Liver (tissue), 9 donors: Measurements from ENCODE around the gene DLGAP5. TPM values are rescaled to one million over a fixed set of nuclear protein-coding genes. Genes with fewer than 3 reads are reported as not detected.

Experiments
- DNase-seq: peaks from one replicate; pipeline ENCODE4 v3.0.0-alpha.2; 2017; ENCODE audit warnings: low spot score
- H3K27ac ChIP-seq, 2 donors: one replicate each; pipeline ENCODE4 v1.7.0; 2013; ENCODE audit warnings: inconsistent platforms in 2 of 2, low read length in 2 of 2, control low read depth in 1 of 2, low read depth in 1 of 2, mild to moderate bottlenecking in 1 of 2
- H3K27me3 ChIP-seq, 4 donors: one replicate each; pipeline versions ENCODE4 v1.6.1 to v1.7.0; 2013; ENCODE audit warnings: low read length in 3 of 4, inconsistent platforms in 1 of 4, mild to moderate bottlenecking in 1 of 4, moderate library complexity in 1 of 4; ENCODE audit not compliant: control insufficient read depth in 4 of 4, insufficient read depth in 4 of 4
- H3K36me3 ChIP-seq, 4 donors: one replicate each; pipeline versions ENCODE4 v1.6.1 to v1.7.0; 2013; ENCODE audit warnings: low read length in 3 of 4, mild to moderate bottlenecking in 3 of 4, low read depth in 1 of 4, moderate library complexity in 1 of 4; ENCODE audit not compliant: control insufficient read depth in 4 of 4, insufficient read depth in 3 of 4
- H3K4me1 ChIP-seq, 4 donors: one replicate each; pipeline versions ENCODE4 v1.6.1 to v1.7.0; 2013; ENCODE audit warnings: low read length in 3 of 4, mild to moderate bottlenecking in 3 of 4, moderate library complexity in 1 of 4; ENCODE audit not compliant: control insufficient read depth in 4 of 4, insufficient read depth in 4 of 4
- H3K4me3 ChIP-seq, 3 donors: one replicate each; pipeline versions ENCODE4 v1.6.1 to v1.7.0; 2013; ENCODE audit warnings: low read length in 3 of 3, control low read depth in 1 of 3, low read depth in 1 of 3, mild to moderate bottlenecking in 1 of 3
- H3K9ac ChIP-seq, 2 donors: one replicate each; pipeline ENCODE4 v1.7.0; 2013; ENCODE audit warnings: low read length in 2 of 2, mild to moderate bottlenecking in 2 of 2, moderate library complexity in 2 of 2, control low read depth in 1 of 2, low read depth in 1 of 2
- H3K9me3 ChIP-seq, 4 donors: one replicate each; pipeline versions ENCODE4 v1.6.1 to v1.7.0; 2013; ENCODE audit warnings: low read length in 3 of 4; ENCODE audit not compliant: control insufficient read depth in 4 of 4
- CTCF ChIP-seq: fragments of 150-350 bp; IDR thresholded peaks from 2 replicates; pipeline ENCODE4 v1.5.1; 2017; ENCODE audit warnings: improper control_type of control experiment, low read depth, low read length; ENCODE audit not compliant: missing input control
- EGR1 ChIP-seq, 2 donors: IDR thresholded peaks; 2 replicates each; pipeline ENCODE4 v1.6.1; 2016 to 2018; ENCODE audit warnings: antibody characterized with exemption in 2 of 2, low read depth in 2 of 2
- FOXA1 ChIP-seq: IDR thresholded peaks from 2 replicates; pipeline ENCODE4 v1.6.1; 2016; ENCODE audit warnings: antibody characterized with exemption
- FOXA2 ChIP-seq: IDR thresholded peaks from 2 replicates; pipeline ENCODE4 v1.6.1; 2016; ENCODE audit warnings: antibody characterized with exemption
- GABPA ChIP-seq, 2 donors: IDR thresholded peaks in 1 of 2; conservative IDR thresholded peaks in 1 of 2; 2 replicates each; pipeline ENCODE4 v1.6.1; 2016; ENCODE audit warnings: antibody characterized with exemption in 2 of 2, mild to moderate bottlenecking in 1 of 2, moderate library complexity in 1 of 2
- HNF4A ChIP-seq, 2 donors: conservative IDR thresholded peaks; 2 replicates each; pipeline ENCODE4 v1.6.1; 2016; ENCODE audit warnings: antibody characterized with exemption in 2 of 2, mild to moderate bottlenecking in 2 of 2
- HNF4G ChIP-seq: IDR thresholded peaks from 2 replicates; pipeline ENCODE4 v1.6.1; 2016; ENCODE audit warnings: antibody characterized with exemption
- JUND ChIP-seq, 2 donors: IDR thresholded peaks; 2 replicates each; pipeline ENCODE4 v1.6.1; 2016; ENCODE audit warnings: antibody characterized with exemption in 2 of 2
- MAX ChIP-seq: IDR thresholded peaks from 2 replicates; pipeline ENCODE4 v1.6.1; 2016; ENCODE audit warnings: antibody characterized with exemption
- NR2F2 ChIP-seq: IDR thresholded peaks from 2 replicates; pipeline ENCODE4 v1.6.1; 2016; ENCODE audit warnings: antibody characterized with exemption
- RAD21 ChIP-seq, 2 donors: IDR thresholded peaks; 2 replicates each; pipeline ENCODE4 v1.6.1; 2016; ENCODE audit warnings: antibody characterized with exemption in 2 of 2, mild to moderate bottlenecking in 2 of 2
- REST ChIP-seq: IDR thresholded peaks from 2 replicates; pipeline ENCODE4 v1.6.1; 2016; ENCODE audit warnings: antibody characterized with exemption, mild to moderate bottlenecking
- RXRA ChIP-seq, 2 donors: IDR thresholded peaks; 2 replicates each; pipeline ENCODE4 v1.6.1; 2017 to 2018; ENCODE audit warnings: antibody characterized with exemption in 2 of 2, mild to moderate bottlenecking in 1 of 2
- SP1 ChIP-seq: IDR thresholded peaks from 2 replicates; pipeline ENCODE4 v1.6.1; 2018; ENCODE audit warnings: antibody characterized with exemption, mild to moderate bottlenecking
- WGBS: extraction: QIAGEN DNeasy Blood & Tissue Kit; methylation state at CpG from one replicate; pipeline ENCODE4 v1.1.7; 2013; 5-methylcytosine and 5-hydroxymethylcytosine counted together
- polyA plus RNA-seq, 2 donors: library from polyadenylated mRNA; stranded (reverse) in 1 of 2; unstranded in 1 of 2; fragments of 200-250 nt in 1 of 2; fragments of >200 nt in 1 of 2; fragmentation: Nextera tagmentation in 1 of 2; extraction: Ambion mirVana in 1 of 2; gene quantifications; one replicate each; pipeline versions ENCODE4 v1.2.1 to v1.2.3, GENCODE V29; 2013 to 2015
- total RNA-seq, 2 donors: library from RNA; depleted of rRNA; stranded (reverse); fragments of >200 nt; gene quantifications; one replicate each; pipeline ENCODE4 v1.2.3, GENCODE V29; 2014
- TF ChIP-seq, protein P1 (sequence below): IDR thresholded peaks from 2 replicates; pipeline ENCODE4 v1.6.1; 2016; ENCODE audit warnings: antibody characterized with exemption
- TF ChIP-seq, protein P2 (sequence below): IDR thresholded peaks from 2 replicates; pipeline ENCODE4 v1.6.1; 2016; ENCODE audit warnings: antibody characterized with exemption
- donor health status: healthy.
- donor health status: healthy.
- donor health status: healthy.
- donor health status: healthy.
- donor health status: healthy.

Gene DLGAP5
- total and polyA plus RNA-seq, 4 donors: under 0.01 to 42.5 (median 0.70) TPM

DNA sequence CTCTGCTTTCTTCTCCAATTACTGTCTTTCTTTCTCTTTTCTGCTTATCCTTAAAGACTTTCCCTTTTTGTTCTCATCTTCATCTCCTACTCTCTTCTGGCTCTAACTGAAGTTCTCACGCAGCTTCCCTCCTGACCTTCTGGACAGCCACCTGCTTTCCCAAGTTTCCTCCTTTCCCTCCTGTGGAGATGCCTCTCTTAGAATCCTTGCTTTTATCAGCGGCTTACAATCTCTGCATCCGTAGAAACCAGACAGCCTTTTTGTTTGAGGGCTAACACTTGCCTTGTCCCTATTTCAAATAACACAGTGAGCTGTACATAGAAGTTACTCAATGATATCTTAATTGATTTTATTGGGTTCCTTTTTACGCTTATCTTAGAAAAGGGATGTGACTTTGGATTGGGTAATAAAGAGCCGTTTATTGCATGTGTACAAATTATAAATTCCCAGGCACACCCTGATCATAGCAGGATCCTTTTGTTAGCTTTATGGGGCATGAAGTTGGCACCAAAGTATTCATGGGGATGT lies 64.4 kb downstream of the DLGAP5 start:
- Histone ChIP-seq H3K27me3 (peaks cover 0 to 3% (median 1%) of the 10 kb centered on the region in 4 donors), H3K27ac (no peak overlapping the region), H3K4me3 (no peak overlapping the region), H3K9ac (no peak overlapping the region), H3K36me3 (no peaks in the 10 kb centered on the region), H3K4me1 (peaks cover 0 to 16% (median 8%) of the 10 kb centered on the region in 4 donors), H3K9me3 (no peaks in the 10 kb centered on the region)
- 58% methylated on average over 5 of the region's 5 CpGs for WGBS
- DNase-seq: no peak
- TF ChIP-seq, protein P1, sequence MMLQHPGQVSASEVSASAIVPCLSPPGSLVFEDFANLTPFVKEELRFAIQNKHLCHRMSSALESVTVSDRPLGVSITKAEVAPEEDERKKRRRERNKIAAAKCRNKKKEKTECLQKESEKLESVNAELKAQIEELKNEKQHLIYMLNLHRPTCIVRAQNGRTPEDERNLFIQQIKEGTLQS: no peak
- TF ChIP-seq REST (no peak), RAD21 (IDR thresholded peaks at IDR 0.05) (no peak), HNF4A (conservative IDR thresholded peaks at IDR 0.05) (no peak), JUND (IDR thresholded peaks at IDR 0.05) (no peak), SP1 (no peak), FOXA1 (no peak), NR2F2 (no peak), HNF4G (no peak), RXRA (IDR thresholded peaks at IDR 0.05) (no peak), MAX (no peak)

GRCh38 chr14:55126034-55126433 lies 65.4 kb downstream of the DLGAP5 start:
- TF ChIP-seq EGR1 (IDR thresholded peaks at IDR 0.05; ENCODE audit: low read depth in 2 of 2) (no peak), CTCF (no peak), JUND (IDR thresholded peaks at IDR 0.05) (no peak), HNF4G (no peak), FOXA1 (no peak), SP1 (no peak), NR2F2 (no peak), FOXA2 (no peak), GABPA (IDR thresholded peaks at IDR 0.05 in 1 of 2, conservative IDR thresholded peaks at IDR 0.05 in 1 of 2) (no peak)
- TF ChIP-seq, protein P1: no peak
- TF ChIP-seq, protein P2, sequence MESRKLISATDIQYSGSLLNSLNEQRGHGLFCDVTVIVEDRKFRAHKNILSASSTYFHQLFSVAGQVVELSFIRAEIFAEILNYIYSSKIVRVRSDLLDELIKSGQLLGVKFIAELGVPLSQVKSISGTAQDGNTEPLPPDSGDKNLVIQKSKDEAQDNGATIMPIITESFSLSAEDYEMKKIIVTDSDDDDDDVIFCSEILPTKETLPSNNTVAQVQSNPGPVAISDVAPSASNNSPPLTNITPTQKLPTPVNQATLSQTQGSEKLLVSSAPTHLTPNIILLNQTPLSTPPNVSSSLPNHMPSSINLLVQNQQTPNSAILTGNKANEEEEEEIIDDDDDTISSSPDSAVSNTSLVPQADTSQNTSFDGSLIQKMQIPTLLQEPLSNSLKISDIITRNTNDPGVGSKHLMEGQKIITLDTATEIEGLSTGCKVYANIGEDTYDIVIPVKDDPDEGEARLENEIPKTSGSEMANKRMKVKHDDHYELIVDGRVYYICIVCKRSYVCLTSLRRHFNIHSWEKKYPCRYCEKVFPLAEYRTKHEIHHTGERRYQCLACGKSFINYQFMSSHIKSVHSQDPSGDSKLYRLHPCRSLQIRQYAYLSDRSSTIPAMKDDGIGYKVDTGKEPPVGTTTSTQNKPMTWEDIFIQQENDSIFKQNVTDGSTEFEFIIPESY: no peak
- Histone ChIP-seq H3K4me3 (no peak overlapping the region), H3K9me3 (no peaks in the 10 kb centered on the region), H3K4me1 (peaks cover 0 to 16% (median 8%) of the 10 kb centered on the region in 4 donors), H3K9ac (no peak overlapping the region), H3K36me3 (no peaks in the 10 kb centered on the region), H3K27me3 (peaks cover 0 to 3% (median under 1%) of the 10 kb centered on the region in 4 donors), H3K27ac (no peak overlapping the region)
- 77% methylated on average over 3 of the region's 3 CpGs for WGBS
- DNase-seq: no peak
